Measurements from ENCODE around the gene EPHA2. TPM values are rescaled to one million over a fixed set of nuclear protein-coding genes. Genes with fewer than 3 reads are reported as not detected.

EPHA2 gene
- total RNA-seq, 2 donors from 2014 or later: 20.3 to 32.9 TPM

- peaks cover 23 to 33% of the 10 kb centered on the region in 2 donors for H3K4me1 ChIP-seq (ENCODE audit: control insufficient read depth in 1 of 2, low read depth in 2 of 2)
- DNase-seq (ENCODE audit: low spot score) (no peak), ATAC-seq (ENCODE audit: insufficient number of reproducible peaks, low FRiP score, low read depth) (no peak)
- no peaks in the 10 kb centered on the region for H3K27me3 ChIP-seq (replicated peaks; ENCODE audit: insufficient read depth)
- peak overlapping the region; percentile 24 to 94 for H3K27ac ChIP-seq
- no peak for TF ChIP-seq CTCF (IDR thresholded peaks at IDR 0.05)
- no peaks in the 10 kb centered on the region for H3K36me3 ChIP-seq
- H3K9me3 ChIP-seq: no peaks in the 10 kb centered on the region
- H3K4me3 ChIP-seq: no peak overlapping the region
These were observed 27.3 kb upstream of the EPHA2 start for GRCh38 chr1:16183179-16183578.

GRCh38 chr1:16181887-16182719 is 26.2 kb upstream of the EPHA2 start:
- H3K9me3 ChIP-seq: no peaks in the 10 kb centered on the region
- H3K4me1 ChIP-seq (ENCODE audit: control insufficient read depth in 1 of 2, low read depth in 2 of 2): peaks cover 23 to 27% of the 10 kb centered on the region in 2 donors
- DNase-seq (ENCODE audit: low spot score) (peak; percentile 68), ATAC-seq (ENCODE audit: insufficient number of reproducible peaks, low FRiP score, low read depth) (peak; percentile 78)
- no peaks in the 10 kb centered on the region for H3K36me3 ChIP-seq
- no peaks in the 10 kb centered on the region for H3K27me3 ChIP-seq (replicated peaks; ENCODE audit: insufficient read depth)
- H3K4me3 ChIP-seq: peak overlapping the region; percentile 33
- H3K27ac ChIP-seq: peak overlapping the region; percentile 94
- no peak for TF ChIP-seq CTCF (IDR thresholded peaks at IDR 0.05)

GRCh38 chr1:16180291-16180824 is 24.5 kb upstream of the EPHA2 start:
- peak overlapping the region; percentile 94 for H3K27ac ChIP-seq
- H3K4me1 ChIP-seq (ENCODE audit: control insufficient read depth in 1 of 2, low read depth in 2 of 2): peaks cover 38 to 43% of the 10 kb centered on the region in 2 donors
- no peaks in the 10 kb centered on the region for H3K9me3 ChIP-seq

GRCh38 chr1:16178596-16179497 is 23.0 kb upstream of the EPHA2 start:
- DNase-seq (ENCODE audit: low spot score) (no peak), ATAC-seq (ENCODE audit: insufficient number of reproducible peaks, low FRiP score, low read depth) (no peak)
- no peak for TF ChIP-seq CTCF (IDR thresholded peaks at IDR 0.05)
- Histone ChIP-seq H3K27ac (no peak overlapping the region), H3K27me3 (replicated peaks; ENCODE audit: insufficient read depth) (no peaks in the 10 kb centered on the region), H3K4me3 (no peak overlapping the region), H3K36me3 (no peaks in the 10 kb centered on the region), H3K4me1 (ENCODE audit: control insufficient read depth in 1 of 2, low read depth in 2 of 2) (peaks cover 38 to 57% of the 10 kb centered on the region in 2 donors), H3K9me3 (no peaks in the 10 kb centered on the region)

More at GRCh38 chr1:16180291-16180824, 24.5 kb upstream of the EPHA2 start:
- no peaks in the 10 kb centered on the region for H3K27me3 ChIP-seq (replicated peaks; ENCODE audit: insufficient read depth)
- H3K36me3 ChIP-seq: no peaks in the 10 kb centered on the region
- no peak overlapping the region for H3K4me3 ChIP-seq
- no peak for TF ChIP-seq CTCF (IDR thresholded peaks at IDR 0.05)
- no peak for ATAC-seq (ENCODE audit: insufficient number of reproducible peaks, low FRiP score, low read depth)
- no peak for DNase-seq (ENCODE audit: low spot score)

GRCh38 chr1:16177306-16177705 is 21.4 kb upstream of the EPHA2 start:
- ATAC-seq (ENCODE audit: insufficient number of reproducible peaks, low FRiP score, low read depth) (no peak), DNase-seq (ENCODE audit: low spot score) (no peak)
- Histone ChIP-seq H3K4me1 (ENCODE audit: control insufficient read depth in 1 of 2, low read depth in 2 of 2) (peaks cover 33 to 55% of the 10 kb centered on the region in 2 donors), H3K36me3 (no peaks in the 10 kb centered on the region), H3K27ac (no peak overlapping the region), H3K4me3 (no peak overlapping the region), H3K9me3 (no peaks in the 10 kb centered on the region), H3K27me3 (replicated peaks; ENCODE audit: insufficient read depth) (no peaks in the 10 kb centered on the region)
- TF ChIP-seq CTCF (IDR thresholded peaks at IDR 0.05): no peak
